Common myeloid progenitor, CD34-positive (primary cell): ENCODE data around the gene TTC3.

Experiments
- CTCF ChIA-PET: fragments of 350-600 bp; sonication (Branson Sonifier 250); formaldehyde crosslinking; loops from one replicate; lab custom pipeline; 2021; ENCODE audit warnings: antibody characterized with exemption; lab: Charles Lee
- POLR2A ChIA-PET: fragments of 350-600 bp; sonication (Branson Sonifier 250); formaldehyde crosslinking; loops from one replicate; lab custom pipeline; 2021; ENCODE audit warnings: antibody characterized with exemption; lab: Charles Lee
- DNase-seq, 3 donors: peaks; one replicate each; pipeline versions ENCODE4 v3.0.0 to v3.0.0-alpha.2; 2013
- H3K27ac ChIP-seq, 2 experiments: 1 replicate in 1 of 2; 2 replicates in 1 of 2; pipeline ENCODE4 v1.7.0; 2013; ENCODE audit warnings: inconsistent platforms in 2 of 2, low read length in 2 of 2, mild to moderate bottlenecking in 2 of 2, low read depth in 1 of 2, moderate library complexity in 1 of 2; ENCODE audit not compliant: severe bottlenecking in 2 of 2, insufficient read depth in 1 of 2, poor library complexity in 1 of 2
- H3K27me3 ChIP-seq, 5 experiments: replicated peaks in 2 of 5; 1 replicate in 3 of 5; 2 replicates in 2 of 5; pipeline versions ENCODE4 v1.6.1 to v1.7.0; 2013; ENCODE audit warnings: low read length in 4 of 5, mild to moderate bottlenecking in 2 of 5, moderate library complexity in 2 of 5, inconsistent platforms in 1 of 5; ENCODE audit not compliant: insufficient read depth in 5 of 5, control insufficient read depth in 4 of 5
- H3K36me3 ChIP-seq, 4 experiments: 1 replicate in 2 of 4; 2 replicates in 2 of 4; pipeline versions ENCODE4 v1.6.1 to v1.7.0; 2013; ENCODE audit warnings: low read length in 3 of 4, control low read depth in 1 of 4, mild to moderate bottlenecking in 1 of 4; ENCODE audit not compliant: control insufficient read depth in 4 of 4, insufficient read depth in 4 of 4
- H3K4me1 ChIP-seq, 4 experiments: 1 replicate in 3 of 4; 2 replicates in 1 of 4; pipeline versions ENCODE4 v1.6.1 to v1.7.1; 2013; ENCODE audit warnings: low read length in 3 of 4, mild to moderate bottlenecking in 3 of 4, control low read depth in 1 of 4, inconsistent platforms in 1 of 4, moderate library complexity in 1 of 4; ENCODE audit not compliant: control insufficient read depth in 4 of 4, insufficient read depth in 4 of 4; ENCODE audit errors: control extremely low read depth in 1 of 4
- H3K4me3 ChIP-seq, 7 experiments: 1 replicate in 4 of 7; 2 replicates in 3 of 7; pipeline versions ENCODE4 v1.5.1 to v1.7.0; 2013; ENCODE audit warnings: mild to moderate bottlenecking in 7 of 7, low read length in 6 of 7, moderate library complexity in 6 of 7, inconsistent platforms in 2 of 7, low read depth in 2 of 7, control low read depth in 1 of 7; ENCODE audit not compliant: insufficient read depth in 4 of 7, control insufficient read depth in 1 of 7; ENCODE audit errors: extremely low read depth in 1 of 7
- H3K9me3 ChIP-seq, 5 experiments: 1 replicate in 4 of 5; 2 replicates in 1 of 5; pipeline versions ENCODE4 v1.6.1 to v1.7.1; 2013; ENCODE audit warnings: low read length in 4 of 5, mild to moderate bottlenecking in 2 of 5, inconsistent platforms in 1 of 5, low read depth in 1 of 5, moderate library complexity in 1 of 5; ENCODE audit not compliant: control insufficient read depth in 4 of 5, insufficient read depth in 2 of 5; ENCODE audit errors: control extremely low read depth in 1 of 5
- WGBS: methylation state at CpG from one replicate; pipeline ENCODE4 v1.1.5; 2013; ENCODE audit not compliant: insufficient coverage; 5-methylcytosine and 5-hydroxymethylcytosine counted together

Gene TTC3

DNA sequence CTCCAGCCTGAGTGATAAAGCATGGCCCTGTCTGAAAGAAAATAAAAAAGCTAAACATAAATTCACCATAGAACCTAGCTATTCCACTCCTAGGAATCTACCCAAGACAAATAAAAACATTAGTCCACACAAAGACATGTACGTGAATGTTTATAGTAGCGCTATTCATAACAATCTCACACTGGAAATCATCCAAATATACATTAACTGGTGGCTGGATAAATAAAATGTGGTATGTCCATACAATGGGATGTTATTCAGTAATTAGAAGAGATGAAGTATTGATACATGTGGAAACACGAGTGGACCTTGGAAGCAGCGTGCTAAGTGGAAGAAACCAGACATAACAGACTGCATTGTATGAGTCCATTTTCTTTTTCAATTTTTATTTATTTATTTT is 36.9 kb upstream of the TTC3 start:
- Histone ChIP-seq H3K9me3 (no peaks in the 10 kb centered on the region), H3K36me3 (no peaks in the 10 kb centered on the region), H3K27me3 (no peaks in the 10 kb centered on the region), H3K4me3 (no peak overlapping the region), H3K4me1 (no peaks in the 10 kb centered on the region), H3K27ac (no peak overlapping the region)
- POLR2A ChIA-PET, result no interaction called here
- CTCF ChIA-PET, result no interaction called here
- WGBS, result no CpG with 5 or more reads among the region's 4 CpGs
- no peak for DNase-seq

DNA sequence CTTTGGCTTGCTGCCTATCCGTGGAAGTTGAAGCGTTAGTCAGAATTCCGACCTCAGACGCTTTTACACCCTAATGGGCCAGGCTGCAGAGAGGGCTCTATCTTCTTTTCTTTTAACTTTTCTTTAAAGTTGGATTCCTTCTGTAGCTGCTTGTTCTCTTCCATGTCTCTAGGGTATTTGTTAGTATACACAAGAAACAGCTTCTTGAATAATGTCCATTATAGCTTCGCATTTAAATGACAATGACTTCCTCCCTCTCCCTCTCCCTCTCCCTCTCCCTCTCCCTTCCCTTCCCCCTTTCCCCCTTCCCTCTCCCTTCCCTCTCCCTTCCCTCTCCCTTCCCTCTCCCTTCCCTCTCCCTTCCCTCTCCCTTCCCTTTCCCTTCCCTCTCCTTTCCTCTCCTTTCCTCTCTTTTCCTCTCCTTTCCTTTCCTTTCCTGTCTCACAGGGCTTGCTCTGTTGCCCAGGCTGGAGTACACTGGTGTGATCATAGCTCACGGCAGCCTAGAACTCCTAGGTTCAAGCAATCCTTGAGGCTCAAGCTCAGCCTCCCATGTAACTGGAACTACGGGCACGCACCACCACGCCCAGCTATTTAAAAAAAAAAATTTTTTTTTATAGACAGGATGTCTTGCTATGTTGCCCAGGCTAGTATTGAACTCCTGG is 33.5 kb upstream of the TTC3 start:
- H3K4me3 ChIP-seq, result no peak overlapping the region
- POLR2A ChIA-PET, result no interaction called here
- 84% methylated on average over 5 of the region's 9 CpGs for whole genome bisulfite sequencing
- no peak overlapping the region for H3K27ac ChIP-seq
- no peaks in the 10 kb centered on the region for H3K27me3 ChIP-seq
- peaks cover 0 to 12% (median 10%) of the 10 kb centered on the region in 4 experiments for H3K4me1 ChIP-seq
- no peak for DNase-seq
- H3K9me3 ChIP-seq, result no peaks in the 10 kb centered on the region
- H3K36me3 ChIP-seq, result no peaks in the 10 kb centered on the region
- CTCF ChIA-PET, result interaction anchor here (0.7 to 1.7 kb wide), 5 partner anchors 12 to 81 kb away, joined by 3 to 6 read pairs (median 3); no protein-coding TSS in a partner anchor

DNA sequence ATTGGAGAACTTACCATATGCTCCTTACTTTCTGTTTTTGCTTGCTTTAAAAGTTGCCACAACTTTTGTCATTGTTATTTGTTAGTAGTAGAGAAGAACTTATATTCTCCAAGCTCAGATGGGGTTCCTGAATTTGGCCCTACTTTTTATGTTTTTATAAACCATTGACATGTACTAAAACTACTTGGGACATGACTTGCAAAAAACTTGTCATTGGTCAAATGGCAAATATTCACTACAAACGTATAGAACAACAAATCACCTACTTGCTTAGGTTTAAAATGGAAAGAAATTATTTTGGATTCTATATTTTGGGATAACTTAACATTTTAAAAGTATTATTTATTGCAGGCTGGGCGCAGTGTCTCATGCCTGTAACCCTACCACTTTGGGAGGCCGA is 32.8 kb upstream of the TTC3 start:
- CTCF ChIA-PET, result interaction anchor here (0.9 to 1.7 kb wide), 5 partner anchors 30 to 80 kb away, joined by 3 to 6 read pairs (median 4); no protein-coding TSS in a partner anchor
- WGBS, result 100% methylated on average over 1 of the region's 3 CpGs
- Histone ChIP-seq H3K36me3 (no peaks in the 10 kb centered on the region), H3K4me3 (no peak overlapping the region), H3K4me1 (peaks cover 0 to 19% (median 16%) of the 10 kb centered on the region in 4 experiments), H3K9me3 (no peaks in the 10 kb centered on the region), H3K27me3 (no peaks in the 10 kb centered on the region), H3K27ac (no peak overlapping the region)
- POLR2A ChIA-PET, result no interaction called here
- DNase-seq, result no peak

DNA sequence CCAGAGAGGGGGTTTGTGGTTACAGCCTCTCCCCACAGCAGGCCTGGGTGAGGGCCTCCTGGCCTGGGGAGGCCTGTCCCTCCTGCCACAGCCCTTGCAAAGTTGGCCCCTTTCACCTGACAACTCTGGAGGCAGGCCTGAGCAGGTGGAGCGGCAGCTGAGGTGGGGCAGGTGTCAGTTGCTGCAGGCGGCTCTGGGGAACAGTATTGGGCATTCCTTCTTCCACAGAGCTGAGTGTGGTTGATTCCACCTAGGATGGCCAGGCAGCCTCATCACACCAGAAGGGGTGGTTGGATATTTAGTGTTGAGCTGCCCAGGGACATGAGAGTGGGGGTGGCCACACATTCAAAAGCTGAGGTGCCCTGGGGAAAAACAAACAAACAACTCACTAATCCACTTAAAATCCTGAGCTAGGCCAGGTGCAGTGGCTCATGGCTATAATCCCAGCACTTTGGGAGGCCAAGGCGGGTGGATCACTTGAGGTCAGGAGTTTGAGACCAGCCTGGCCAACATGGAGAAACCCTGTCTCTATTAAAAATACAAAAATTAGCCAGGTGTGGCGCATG is 31.3 kb upstream of the TTC3 start:
- ChIA-PET CTCF (interaction anchor here (0.7 kb wide), 1 partner anchor 65 kb away, joined by 3 read pairs; no protein-coding TSS in a partner anchor), POLR2A (no interaction called here)
- no peaks in the 10 kb centered on the region for H3K36me3 ChIP-seq
- H3K4me3 ChIP-seq, result no peak overlapping the region
- DNase-seq, result no peak
- H3K27me3 ChIP-seq, result no peaks in the 10 kb centered on the region
- 100% methylated on average over 2 of the region's 4 CpGs for WGBS
- H3K9me3 ChIP-seq, result no peaks in the 10 kb centered on the region
- no peak overlapping the region for H3K27ac ChIP-seq
- peaks cover 4 to 35% (median 29%) of the 10 kb centered on the region in 4 experiments for H3K4me1 ChIP-seq

DNA sequence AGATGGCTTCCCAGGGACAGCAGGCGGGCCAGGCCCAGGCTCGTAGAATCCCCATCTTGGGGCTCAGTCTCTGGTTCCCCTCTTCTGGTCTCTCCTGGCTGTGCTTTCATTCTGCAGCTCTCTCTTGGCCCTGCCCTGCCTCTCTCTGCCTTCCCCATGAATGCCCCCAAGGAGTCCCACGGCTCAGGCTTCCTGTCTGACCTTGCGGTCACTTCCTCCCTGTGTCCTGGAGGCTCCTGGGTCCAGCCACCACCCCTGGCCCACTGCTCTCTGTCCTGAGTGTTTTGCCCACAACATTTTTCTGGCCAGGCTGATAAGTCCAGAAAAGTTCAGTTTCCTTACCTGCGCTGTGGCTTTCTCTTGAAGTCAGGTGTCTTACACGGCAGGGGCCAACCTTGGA is 29.2 kb upstream of the TTC3 start:
- Histone ChIP-seq H3K27ac (no peak overlapping the region), H3K27me3 (no peaks in the 10 kb centered on the region), H3K4me1 (peaks cover 4 to 41% (median 34%) of the 10 kb centered on the region in 4 experiments), H3K36me3 (no peaks in the 10 kb centered on the region), H3K4me3 (no peak overlapping the region), H3K9me3 (no peaks in the 10 kb centered on the region)
- ChIA-PET POLR2A (no interaction called here), CTCF (no interaction called here)
- WGBS, result 88% methylated on average over 6 of the region's 6 CpGs
- no peak for DNase-seq

DNA sequence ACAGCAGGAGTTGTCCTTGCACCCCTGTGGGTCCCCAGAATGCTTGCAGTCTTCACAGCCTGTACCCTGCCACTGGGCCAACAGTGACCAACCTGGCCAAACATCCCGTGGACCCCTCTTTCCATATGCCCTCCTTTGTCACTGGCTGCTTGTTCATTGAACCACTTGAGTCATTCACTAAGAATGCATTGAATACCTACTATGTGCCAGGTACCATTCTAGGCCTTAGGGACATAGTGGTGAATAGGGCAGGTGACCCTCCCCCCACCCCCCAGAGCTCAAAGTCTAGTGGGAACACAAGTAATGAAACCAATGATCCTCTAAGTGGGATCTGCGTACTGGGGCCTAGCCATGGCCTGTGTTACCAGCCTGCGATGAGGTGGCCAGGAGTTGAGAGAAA is 28.4 kb upstream of the TTC3 start:
- H3K36me3 ChIP-seq, result no peaks in the 10 kb centered on the region
- no peak for DNase-seq
- 93% methylated on average over 3 of the region's 3 CpGs for WGBS
- no peaks in the 10 kb centered on the region for H3K27me3 ChIP-seq
- H3K27ac ChIP-seq, result peak overlapping the region in 1 of 2 experiments; percentile 38
- H3K9me3 ChIP-seq, result no peaks in the 10 kb centered on the region
- ChIA-PET POLR2A (interaction anchor here (0.6 to 1.5 kb wide), 2 partner anchors 28 to 33 kb away, joined by 3 to 6 read pairs; partner anchors contain the start of genes PIGP and TTC3), CTCF (interaction anchor here (1.5 to 2.0 kb wide), 2 partner anchors 25 to 35 kb away, joined by 4 to 6 read pairs; no protein-coding TSS in a partner anchor)
- H3K4me1 ChIP-seq, result peaks cover 4 to 41% (median 34%) of the 10 kb centered on the region in 4 experiments
- H3K4me3 ChIP-seq, result no peak overlapping the region

DNA sequence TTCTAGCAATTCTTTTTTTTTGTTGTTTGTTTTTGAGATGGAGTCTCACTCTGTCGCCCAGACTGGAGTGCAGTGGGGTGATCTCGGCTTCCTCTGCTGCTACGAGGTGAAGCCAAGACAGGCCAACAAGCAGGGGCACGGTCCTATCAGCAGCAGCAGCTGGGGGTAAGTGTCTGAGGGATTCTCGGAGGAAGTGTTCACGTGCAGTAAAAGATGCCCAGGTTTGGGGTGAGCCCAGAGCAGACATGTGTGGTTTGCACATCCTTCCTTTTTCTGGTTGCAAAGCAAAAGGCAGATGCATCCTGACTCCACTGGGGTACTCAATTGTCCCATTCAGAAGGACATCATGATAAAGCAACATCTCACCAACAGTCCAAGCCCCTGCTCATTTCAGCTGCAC is 27.9 kb upstream of the TTC3 start:
- no peak overlapping the region for H3K4me3 ChIP-seq
- H3K9me3 ChIP-seq, result no peaks in the 10 kb centered on the region
- 0% methylated on average over 5 of the region's 6 CpGs for WGBS
- peak; percentile 82 to 100 (median 99) for DNase-seq
- H3K27ac ChIP-seq, result peak overlapping the region in 1 of 2 experiments; percentile 38
- H3K27me3 ChIP-seq, result no peaks in the 10 kb centered on the region
- ChIA-PET CTCF (interaction anchor here (0.7 to 2.0 kb wide), 5 partner anchors 24 to 63 kb away, joined by 3 to 6 read pairs (median 3); no protein-coding TSS in a partner anchor), POLR2A (interaction anchor here (0.6 to 1.5 kb wide), 3 partner anchors 27 to 390 kb away, joined by 3 to 6 read pairs (median 3); partner anchors contain the start of genes PIGP and TTC3)
- H3K4me1 ChIP-seq, result peaks cover 4 to 41% (median 34%) of the 10 kb centered on the region in 4 experiments
- H3K36me3 ChIP-seq, result no peaks in the 10 kb centered on the region
